HG03558 (cell line): ENCODE data around the gene C1QL1.

Source experiments
- ATAC-seq: cut with Tn5 transposase; IDR thresholded peaks from one replicate; pipeline ENCODE4 v1.9.1; 2021; ENCODE audit warnings: moderate number of reproducible peaks; ENCODE audit not compliant: unreplicated experiment; ENCODE audit errors: extremely low read depth

The C1QL1 gene

DNA sequence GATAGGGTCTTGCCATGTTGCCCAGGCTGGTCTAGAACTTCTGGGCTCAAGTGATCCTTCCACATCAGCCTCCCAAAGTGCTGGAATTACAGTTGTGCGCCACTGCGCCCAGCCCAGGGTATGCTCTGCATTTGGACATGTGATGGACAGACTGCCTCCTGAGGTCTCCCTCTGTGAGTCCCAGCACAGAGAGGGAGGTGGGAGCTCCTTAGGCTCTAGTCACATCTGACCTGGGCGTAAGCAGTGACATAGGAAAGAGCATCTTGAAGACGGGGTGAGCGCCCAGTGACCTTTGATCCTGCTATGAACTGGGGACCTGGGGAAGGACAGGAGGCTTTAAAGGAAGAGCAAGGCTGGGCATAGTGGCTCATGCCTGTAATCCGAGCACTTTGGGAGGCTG is 50.6 kb downstream of the C1QL1 start:
- ATAC-seq, result no peak

DNA sequence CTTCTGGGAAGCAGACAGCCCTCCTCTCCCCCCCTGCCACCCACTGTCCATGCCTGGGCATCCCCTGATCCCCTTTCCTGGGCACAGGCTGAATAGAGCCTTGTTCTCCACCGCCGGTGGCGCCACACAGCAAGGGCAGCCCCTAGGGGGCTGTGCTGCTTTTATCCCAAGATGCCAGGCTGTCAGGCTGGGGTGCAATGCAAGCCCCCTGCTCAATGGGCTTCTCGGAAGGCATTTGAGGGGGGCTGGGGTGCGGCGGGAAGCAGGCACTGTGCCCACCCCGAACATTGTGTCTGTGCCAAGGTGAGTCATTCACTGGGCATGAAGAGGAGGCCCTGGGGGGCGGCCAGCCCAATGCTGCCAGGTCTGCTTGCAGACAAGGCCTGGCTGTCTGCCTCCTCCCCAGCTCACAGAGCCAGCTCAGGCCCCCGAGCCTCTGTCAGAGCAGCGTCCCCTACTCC is 51.3 kb downstream of the C1QL1 start:
- no peak for ATAC-seq

DNA sequence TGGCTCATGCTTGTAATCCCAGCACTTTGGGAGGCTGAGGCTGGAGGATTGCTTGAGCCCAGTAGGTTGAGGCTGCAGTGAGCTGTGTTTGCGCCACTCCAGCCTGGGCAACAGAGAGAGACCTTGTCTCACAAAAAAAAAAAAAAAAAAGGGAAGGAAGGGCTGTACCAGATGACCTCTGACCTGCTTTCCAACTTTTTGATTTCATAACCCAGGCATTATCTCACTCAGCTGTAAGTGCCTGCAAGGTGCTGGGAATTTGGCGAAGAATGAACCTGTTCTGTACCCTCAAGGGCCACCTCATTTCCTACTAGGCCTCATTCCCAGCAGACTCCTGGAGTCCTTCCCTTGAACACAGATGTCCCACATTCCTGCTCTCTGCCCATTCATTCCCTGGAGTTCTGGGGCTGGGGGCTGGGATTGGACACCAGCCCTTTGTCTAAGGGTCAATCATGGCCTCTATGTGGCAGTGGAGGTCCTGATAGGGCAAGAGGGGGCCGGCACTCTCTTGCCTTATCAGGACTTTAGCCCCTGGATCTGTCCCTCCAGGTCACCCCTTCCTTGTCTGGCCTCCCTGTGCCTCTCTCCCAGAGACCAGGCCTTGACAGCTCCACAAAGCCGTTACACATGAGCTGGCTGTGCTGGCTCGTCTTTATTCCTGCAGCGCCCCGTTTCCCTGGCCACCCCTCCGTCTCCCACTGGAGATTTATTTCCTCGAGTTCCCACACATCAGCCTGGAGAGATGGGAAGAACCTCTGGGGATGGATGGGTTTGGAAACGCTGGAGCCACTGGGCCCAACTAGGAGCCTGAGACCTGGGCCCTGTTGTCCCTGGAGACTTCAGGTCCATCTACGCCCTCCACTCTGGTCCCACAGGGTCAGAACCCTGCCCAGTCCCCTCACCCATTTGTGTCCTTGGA is 52.0 kb downstream of the C1QL1 start:
- no peak for ATAC-seq

DNA sequence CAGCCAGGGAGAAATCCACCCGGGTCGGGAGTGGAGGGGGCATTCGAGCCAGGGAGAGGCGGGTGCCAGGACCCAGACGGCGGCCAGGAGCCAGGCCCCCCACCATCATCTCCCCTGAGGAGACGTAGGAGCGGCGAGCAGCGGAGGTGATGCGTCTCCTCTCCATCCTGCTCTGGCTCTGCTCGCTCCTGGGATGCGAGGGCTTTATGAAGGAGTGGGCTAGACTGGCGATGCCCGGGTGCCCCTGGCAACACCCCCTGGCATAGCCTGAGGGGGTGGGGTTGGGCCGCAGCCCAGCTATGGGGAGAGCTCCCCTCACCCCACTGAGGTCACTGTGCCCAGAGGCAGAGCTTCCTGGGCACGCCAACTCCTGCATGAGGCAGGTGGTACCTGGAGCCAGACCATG is 52.8 kb downstream of the C1QL1 start, which contains the start of gene GFAP:
GFAP (minus strand) TSS at position 180 of the 406 bp plus-strand sequence; CDS start at position 166, 14 bp downstream.
- no peak for ATAC-seq

DNA sequence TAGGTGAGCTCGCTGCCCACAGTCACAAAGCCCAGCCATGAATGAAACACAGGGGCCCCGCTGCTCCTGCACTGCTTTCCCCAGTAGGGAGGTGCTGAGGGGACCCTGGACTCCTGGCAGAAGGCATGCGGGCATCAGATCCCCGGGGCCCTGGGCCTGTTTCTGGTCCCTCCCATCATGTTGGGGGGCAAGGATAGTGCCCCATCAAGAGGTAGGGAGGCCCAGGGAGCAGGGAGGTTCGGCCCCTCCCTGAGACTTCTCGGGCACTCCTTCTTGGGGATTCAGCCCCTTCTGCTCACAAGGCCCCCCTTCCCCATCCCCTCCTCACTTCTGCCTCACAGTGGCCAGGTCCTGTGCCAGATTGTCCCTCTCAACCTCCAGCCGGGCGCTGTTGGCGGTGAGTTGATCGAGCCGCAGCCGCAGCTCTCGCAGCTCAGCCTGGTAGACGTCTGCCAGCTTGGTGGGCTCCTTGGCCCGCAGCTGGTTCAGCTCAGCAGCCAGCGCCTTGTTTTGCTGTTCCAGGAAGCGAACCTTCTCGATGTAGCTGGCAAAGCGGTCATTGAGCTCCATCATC is 53.3 kb downstream of the C1QL1 start:
- no peak for ATAC-seq

- ATAC-seq, result no peak
Observed at GRCh38 chr17:44914148-44914547, 54.0 kb downstream of the C1QL1 start.

GRCh38 chr17:44913676-44914075 is 54.4 kb downstream of the C1QL1 start:
- ATAC-seq, result no peak

GRCh38 chr17:44912763-44913544 is 55.1 kb downstream of the C1QL1 start:
- ATAC-seq, result no peak

GRCh38 chr17:44911133-44912001 is 56.7 kb downstream of the C1QL1 start:
- no peak for ATAC-seq

- ATAC-seq, result no peak
Observed at GRCh38 chr17:44910231-44911106, 57.6 kb downstream of the C1QL1 start.
